Spinal cord (tissue), 10 donors: Measurements from ENCODE around the gene NCK2. TPM values are rescaled to one million over a fixed set of nuclear protein-coding genes. Genes with fewer than 3 reads are reported as not detected.
"Not testable (repeated sequence)": the region's sequence is repeated elsewhere in the genome, so short reads cannot be mapped to it uniquely, and the experiment has no call there.

ENCODE experiments used
- DNase-seq, 6 donors: peaks; one replicate each; pipeline versions ENCODE4 v3.0.0 to v3.0.0-alpha.2; 2013 to 2015; ENCODE audit warnings: low spot score in 6 of 6, low read depth in 4 of 6
- H3K27ac ChIP-seq: one replicate; pipeline ENCODE4 v1.5.1; 2013; ENCODE audit warnings: low read depth, low read length, control low read depth
- H3K27me3 ChIP-seq: one replicate; pipeline ENCODE4 v1.6.1; 2013; ENCODE audit warnings: low read length; ENCODE audit not compliant: control insufficient read depth, insufficient read depth
- H3K36me3 ChIP-seq: one replicate; pipeline ENCODE4 v1.6.1; 2013; ENCODE audit warnings: low read length; ENCODE audit not compliant: control insufficient read depth, insufficient read depth
- H3K4me1 ChIP-seq: one replicate; pipeline ENCODE4 v1.6.1; 2013; ENCODE audit warnings: low read length; ENCODE audit not compliant: control insufficient read depth, insufficient read depth
- H3K4me3 ChIP-seq: one replicate; pipeline ENCODE4 v1.5.1; 2013; ENCODE audit warnings: low read depth, low read length, control low read depth
- H3K9me3 ChIP-seq: one replicate; pipeline ENCODE4 v1.6.1; 2013; ENCODE audit warnings: low read length; ENCODE audit not compliant: control insufficient read depth, insufficient read depth
- WGBS: methylation state at CpG from one replicate; pipeline ENCODE4 v1.1.5; 2013; ENCODE audit warnings: missing lambda C conversion rate; ENCODE audit not compliant: insufficient coverage; 5-methylcytosine and 5-hydroxymethylcytosine counted together
- polyA plus RNA-seq, 2 donors: library from polyadenylated mRNA; unstranded; fragments of 120-200 nt; gene quantifications; one replicate each; pipeline ENCODE4 v1.2.1, GENCODE V29; 2013; ENCODE audit not compliant: insufficient read length in 2 of 2
- total RNA-seq, 2 donors: library from RNA; depleted of rRNA in 1 of 2; stranded (reverse); fragments of 120-200 nt in 1 of 2; fragments of >200 nt in 1 of 2; gene quantifications; one replicate each; pipeline versions ENCODE4 v1.2.3 to v1.2.4, GENCODE V29; 2013 to 2014
- donor health status: healthy.

Gene NCK2
- total and polyA plus RNA-seq, 4 donors, result 22.7 to 62.5 (median 51.0) TPM

GRCh38 chr2:105752691-105753358 is 8.1 kb downstream of the NCK2 start:
- Histone ChIP-seq H3K36me3 (no peaks in the 10 kb centered on the region), H3K4me1 (peaks cover 3% of the 10 kb centered on the region), H3K27ac (no peak overlapping the region), H3K27me3 (no peaks in the 10 kb centered on the region), H3K9me3 (no peaks in the 10 kb centered on the region), H3K4me3 (no peak overlapping the region)
- WGBS, result 83% methylated on average over 1 of the region's 5 CpGs
- no peak for DNase-seq

GRCh38 chr2:105753380-105753779 is 8.7 kb downstream of the NCK2 start:
- Histone ChIP-seq H3K27me3 (no peaks in the 10 kb centered on the region), H3K9me3 (no peaks in the 10 kb centered on the region), H3K4me3 (no peak overlapping the region), H3K36me3 (no peaks in the 10 kb centered on the region), H3K27ac (no peak overlapping the region), H3K4me1 (peaks cover 3% of the 10 kb centered on the region)
- no peak for DNase-seq
- WGBS, result 0% methylated on average over 1 of the region's 2 CpGs

GRCh38 chr2:105754011-105754410 is 9.3 kb downstream of the NCK2 start:
- H3K36me3 ChIP-seq, result no peaks in the 10 kb centered on the region
- H3K9me3 ChIP-seq, result no peaks in the 10 kb centered on the region
- H3K27ac ChIP-seq, result no peak overlapping the region
- DNase-seq, result no peak
- H3K4me1 ChIP-seq, result peaks cover 3% of the 10 kb centered on the region
- 85% methylated on average over 2 of the region's 5 CpGs for WGBS
- no peaks in the 10 kb centered on the region for H3K27me3 ChIP-seq
- no peak overlapping the region for H3K4me3 ChIP-seq

- H3K27me3 ChIP-seq, result no peaks in the 10 kb centered on the region
- no peak overlapping the region for H3K27ac ChIP-seq
- peaks cover 3% of the 10 kb centered on the region for H3K4me1 ChIP-seq
- 0% methylated on average over 1 of the region's 6 CpGs for WGBS
- peak in 1 of 6 donors; percentile 37 for DNase-seq
- H3K9me3 ChIP-seq, result no peaks in the 10 kb centered on the region
- H3K4me3 ChIP-seq, result no peak overlapping the region
- no peaks in the 10 kb centered on the region for H3K36me3 ChIP-seq
These were observed 10.3 kb downstream of the NCK2 start for GRCh38 chr2:105754994-105755393.

- Histone ChIP-seq H3K9me3 (no peaks in the 10 kb centered on the region), H3K4me1 (peaks cover 5% of the 10 kb centered on the region), H3K27ac (no peak overlapping the region), H3K27me3 (no peaks in the 10 kb centered on the region), H3K36me3 (no peaks in the 10 kb centered on the region), H3K4me3 (no peak overlapping the region)
- DNase-seq, result no peak
- no CpG with 5 or more reads among the region's 4 CpGs for WGBS
These were observed 11.2 kb downstream of the NCK2 start for GRCh38 chr2:105755895-105756294.

GRCh38 chr2:105756435-105756834 is 11.7 kb downstream of the NCK2 start:
- Histone ChIP-seq H3K36me3 (no peaks in the 10 kb centered on the region), H3K4me3 (no peak overlapping the region), H3K27ac (no peak overlapping the region), H3K27me3 (no peaks in the 10 kb centered on the region), H3K9me3 (no peaks in the 10 kb centered on the region), H3K4me1 (peaks cover 8% of the 10 kb centered on the region)
- WGBS, result 86% methylated on average over 3 of the region's 4 CpGs
- no peak for DNase-seq

- H3K36me3 ChIP-seq, H3K9me3 ChIP-seq, H3K4me1 ChIP-seq, H3K27me3 ChIP-seq, H3K4me3 ChIP-seq, DNase-seq, H3K27ac ChIP-seq: not testable (repeated sequence)
- WGBS, result 89% methylated on average over 5 of the region's 10 CpGs
These were observed 12.2 kb downstream of the NCK2 start for GRCh38 chr2:105756865-105757264.

GRCh38 chr2:105757433-105757832 is 12.7 kb downstream of the NCK2 start:
- Histone ChIP-seq H3K9me3 (no peaks in the 10 kb centered on the region), H3K4me1 (peaks cover 11% of the 10 kb centered on the region), H3K27me3 (no peaks in the 10 kb centered on the region), H3K4me3 (no peak overlapping the region), H3K36me3 (no peaks in the 10 kb centered on the region), H3K27ac (no peak overlapping the region)
- WGBS, result 94% methylated on average over 2 of the region's 4 CpGs
- DNase-seq, result no peak

GRCh38 chr2:105760191-105760590 is 15.5 kb downstream of the NCK2 start:
- Histone ChIP-seq H3K36me3 (no peaks in the 10 kb centered on the region), H3K9me3 (no peaks in the 10 kb centered on the region), H3K4me3 (no peak overlapping the region), H3K27ac (no peak overlapping the region), H3K4me1 (peaks cover 14% of the 10 kb centered on the region), H3K27me3 (no peaks in the 10 kb centered on the region)
- 76% methylated on average over 8 of the region's 8 CpGs for WGBS
- no peak for DNase-seq

- Histone ChIP-seq H3K27ac (no peak overlapping the region), H3K4me1 (peaks cover 14% of the 10 kb centered on the region), H3K36me3 (no peaks in the 10 kb centered on the region), H3K4me3 (no peak overlapping the region), H3K27me3 (no peaks in the 10 kb centered on the region), H3K9me3 (no peaks in the 10 kb centered on the region)
- DNase-seq, result no peak
- WGBS, result 91% methylated on average over 9 of the region's 12 CpGs
These were observed 16.1 kb downstream of the NCK2 start for GRCh38 chr2:105760639-105761337.
